Sigmoid colon (tissue), 7 donors: ENCODE results near the gene CHI3L2. TPM values are rescaled to one million over a fixed set of nuclear protein-coding genes. Genes with fewer than 3 reads are reported as not detected.
"Not testable (repeated sequence)": the region's sequence is repeated elsewhere in the genome, so short reads cannot be mapped to it uniquely, and the experiment has no call there.

Experiments used
- DNase-seq: peaks from one replicate; pipeline ENCODE4 v3.0.0-alpha.2; 2019
- H3K27ac ChIP-seq, 4 donors: fragments of 200-600 bp; sonication (generic); one replicate each; pipeline ENCODE4 v1.5.1; 2016 to 2019; ENCODE audit warnings: mild to moderate bottlenecking in 1 of 4
- H3K27me3 ChIP-seq, 3 donors: fragments of 200-600 bp; sonication (generic); one replicate each; pipeline ENCODE4 v1.5.1; 2019; ENCODE audit warnings: mild to moderate bottlenecking in 1 of 3
- H3K36me3 ChIP-seq, 4 donors: fragments of 200-600 bp; sonication (generic); one replicate each; pipeline ENCODE4 v1.5.1; 2016 to 2019
- H3K4me1 ChIP-seq, 4 donors: fragments of 200-600 bp; sonication (generic); one replicate each; pipeline ENCODE4 v1.5.1; 2017 to 2019
- H3K4me3 ChIP-seq, 4 donors: fragments of 200-600 bp; sonication (generic); one replicate each; pipeline ENCODE4 v1.5.1; 2017 to 2019; ENCODE audit warnings: mild to moderate bottlenecking in 2 of 4, moderate library complexity in 1 of 4
- H3K9me3 ChIP-seq, 4 donors: fragments of 200-600 bp in 3 of 4; sonication (generic) in 3 of 4; one replicate each; pipeline versions ENCODE4 v1.5.1 to v1.6.1; 2013 to 2019
- EP300 ChIP-seq, 4 donors: sonication (generic); formaldehyde crosslinking; IDR thresholded peaks; one replicate each; pipeline ENCODE4 v1.6.1; 2017; ENCODE audit warnings: antibody characterized with exemption in 4 of 4
- POLR2A ChIP-seq, 2 donors: fragments of 450-650 bp; IDR thresholded peaks; one replicate each; pipeline ENCODE4 v1.6.1; 2016; ENCODE audit warnings: antibody characterized with exemption in 2 of 2, mild to moderate bottlenecking in 2 of 2, moderate library complexity in 2 of 2
- POLR2AphosphoS5 ChIP-seq, 4 donors: sonication (generic); formaldehyde crosslinking; IDR thresholded peaks; one replicate each; pipeline ENCODE4 v1.6.1; 2017; ENCODE audit warnings: antibody characterized with exemption in 4 of 4
- WGBS, 2 donors: extraction: QIAGEN DNeasy Blood & Tissue Kit; methylation state at CpG; one replicate each; pipeline ENCODE4 v1.1.7; 2013; 5-methylcytosine and 5-hydroxymethylcytosine counted together
- intact Hi-C: fragments of 100-400 bp; cut with DNase I; formaldehyde crosslinking; loops from one replicate; pipeline ENCODE4 v1.15.1; 2023
- polyA plus RNA-seq, 3 donors: library from polyadenylated mRNA; stranded (reverse); fragments of 200-250 nt; gene quantifications; one replicate each; pipeline ENCODE4 v1.2.3, GENCODE V29; 2013
- total RNA-seq, 4 donors: library from RNA; depleted of rRNA; stranded (reverse); fragments of >200 nt; gene quantifications; one replicate each; pipeline ENCODE4 v1.1.0, GENCODE V29; 2016
- TF ChIP-seq, protein P1 (sequence below), 4 experiments: fragments of 450-650 bp in 3 of 4; fragments of 200-600 bp in 1 of 4; IDR thresholded peaks; one replicate each; pipeline ENCODE4 v1.5.1; 2016 to 2019; ENCODE audit warnings: antibody characterized with exemption in 4 of 4, mild to moderate bottlenecking in 3 of 4, moderate library complexity in 2 of 4
- donor health status: healthy with polysubstance abuse.
- donor health status: Bipolar disorder and iron deficiency.
- donor health status: healthy.

The CHI3L2 gene
- total and polyA plus RNA-seq, 7 donors, result 0.71 to 11.0 (median 2.2) TPM; not detected in 3

DNA sequence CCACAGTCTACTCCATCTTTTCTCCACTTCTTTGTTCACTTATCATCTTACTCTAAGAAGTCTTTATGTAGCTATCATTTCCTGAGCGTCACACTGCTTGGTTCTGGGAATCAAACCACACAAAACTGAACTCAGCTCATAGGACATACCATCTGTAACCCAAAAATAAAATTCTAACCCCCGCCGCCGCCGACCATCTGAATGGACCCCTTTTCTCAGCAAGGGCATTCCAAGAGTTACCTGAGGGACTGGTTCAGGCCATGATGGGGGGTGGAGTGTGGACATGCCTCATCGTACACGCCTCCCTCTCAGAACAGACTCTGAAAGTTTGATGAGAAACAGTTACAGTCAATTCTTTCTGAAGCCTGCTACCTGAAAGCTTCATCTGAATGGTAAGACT lies 12.6 kb upstream of the CHI3L2 start:
- intact Hi-C loops, result no loop called here
- Histone ChIP-seq H3K36me3 (no peaks in the 10 kb centered on the region), H3K27ac (no peak overlapping the region)

DNA sequence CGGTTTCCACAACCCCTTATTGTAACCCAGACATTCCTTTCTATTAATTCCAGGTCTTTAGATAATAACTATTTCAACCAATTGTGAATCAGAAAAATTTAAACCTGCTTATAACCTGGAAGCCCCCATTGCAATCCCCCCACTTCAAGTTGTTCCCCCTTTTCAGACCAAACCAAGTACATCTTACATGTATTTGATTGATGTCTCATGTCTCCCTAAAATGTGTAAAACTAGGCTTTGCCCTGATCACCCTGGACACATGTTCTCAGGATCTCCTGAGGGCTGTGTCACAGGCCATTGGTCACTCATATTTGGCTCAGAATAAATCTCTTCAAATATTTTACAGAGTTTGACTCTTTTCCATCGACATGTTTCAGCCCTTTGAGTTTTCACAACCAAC lies 12.2 kb upstream of the CHI3L2 start:
- H3K36me3 ChIP-seq, intact Hi-C loops, H3K4me1 ChIP-seq, H3K4me3 ChIP-seq, DNase-seq, H3K27ac ChIP-seq, H3K9me3 ChIP-seq, H3K27me3 ChIP-seq: not testable (repeated sequence)
- WGBS, 2 donors, result 64 to 88% methylated on average over 2 of the region's 2 CpGs

More for the DNA sequence above, 12.6 kb upstream of the CHI3L2 start:
- H3K4me1 ChIP-seq, result no peaks in the 10 kb centered on the region
- no peaks in the 10 kb centered on the region for H3K9me3 ChIP-seq
- TF ChIP-seq EP300 (IDR thresholded peaks at IDR 0.05), result no peak
- TF ChIP-seq, protein P1, sequence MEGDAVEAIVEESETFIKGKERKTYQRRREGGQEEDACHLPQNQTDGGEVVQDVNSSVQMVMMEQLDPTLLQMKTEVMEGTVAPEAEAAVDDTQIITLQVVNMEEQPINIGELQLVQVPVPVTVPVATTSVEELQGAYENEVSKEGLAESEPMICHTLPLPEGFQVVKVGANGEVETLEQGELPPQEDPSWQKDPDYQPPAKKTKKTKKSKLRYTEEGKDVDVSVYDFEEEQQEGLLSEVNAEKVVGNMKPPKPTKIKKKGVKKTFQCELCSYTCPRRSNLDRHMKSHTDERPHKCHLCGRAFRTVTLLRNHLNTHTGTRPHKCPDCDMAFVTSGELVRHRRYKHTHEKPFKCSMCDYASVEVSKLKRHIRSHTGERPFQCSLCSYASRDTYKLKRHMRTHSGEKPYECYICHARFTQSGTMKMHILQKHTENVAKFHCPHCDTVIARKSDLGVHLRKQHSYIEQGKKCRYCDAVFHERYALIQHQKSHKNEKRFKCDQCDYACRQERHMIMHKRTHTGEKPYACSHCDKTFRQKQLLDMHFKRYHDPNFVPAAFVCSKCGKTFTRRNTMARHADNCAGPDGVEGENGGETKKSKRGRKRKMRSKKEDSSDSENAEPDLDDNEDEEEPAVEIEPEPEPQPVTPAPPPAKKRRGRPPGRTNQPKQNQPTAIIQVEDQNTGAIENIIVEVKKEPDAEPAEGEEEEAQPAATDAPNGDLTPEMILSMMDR (IDR thresholded peaks at IDR 0.05), result no peak
- TF ChIP-seq POLR2AphosphoS5 (IDR thresholded peaks at IDR 0.05), result no peak
- no peak for TF ChIP-seq POLR2A (IDR thresholded peaks at IDR 0.05)
- DNase-seq, result no peak
- no peaks in the 10 kb centered on the region for H3K27me3 ChIP-seq
- H3K4me3 ChIP-seq, result no peak overlapping the region
- WGBS, 2 donors, result 61 to 88% methylated on average over 7 of the region's 7 CpGs

DNA sequence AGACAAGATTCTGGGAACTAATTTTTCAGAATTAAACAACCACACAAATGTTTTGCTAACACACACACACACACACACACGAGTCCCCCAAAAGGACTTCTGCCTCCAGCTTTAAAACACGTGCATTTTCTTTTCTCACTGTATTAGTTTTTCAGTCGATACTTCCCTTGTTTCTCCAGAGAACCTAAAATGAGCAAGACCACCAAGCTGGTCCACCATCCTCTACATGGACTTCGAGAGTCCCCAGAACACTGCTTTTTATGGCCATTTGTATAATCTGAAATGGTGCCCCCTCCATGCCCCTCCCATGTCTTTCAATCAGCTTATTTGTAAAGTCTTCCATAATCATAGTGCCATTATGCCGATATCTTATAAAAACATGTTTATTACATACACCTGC lies 10.8 kb upstream of the CHI3L2 start:
- no peak for DNase-seq
- H3K36me3 ChIP-seq, result no peaks in the 10 kb centered on the region
- H3K4me1 ChIP-seq, result no peaks in the 10 kb centered on the region
- no peak for TF ChIP-seq POLR2A (IDR thresholded peaks at IDR 0.05)
- TF ChIP-seq EP300 (IDR thresholded peaks at IDR 0.05), result no peak
- TF ChIP-seq, protein P1 (IDR thresholded peaks at IDR 0.05), result no peak
- no peak for TF ChIP-seq POLR2AphosphoS5 (IDR thresholded peaks at IDR 0.05)
- H3K27ac ChIP-seq, result no peak overlapping the region
- H3K4me3 ChIP-seq, result no peak overlapping the region
- no peaks in the 10 kb centered on the region for H3K9me3 ChIP-seq
- intact Hi-C loops, result no loop called here
- 69 to 83% methylated on average over 5 of the region's 5 CpGs for WGBS, 2 donors
- no peaks in the 10 kb centered on the region for H3K27me3 ChIP-seq

DNA sequence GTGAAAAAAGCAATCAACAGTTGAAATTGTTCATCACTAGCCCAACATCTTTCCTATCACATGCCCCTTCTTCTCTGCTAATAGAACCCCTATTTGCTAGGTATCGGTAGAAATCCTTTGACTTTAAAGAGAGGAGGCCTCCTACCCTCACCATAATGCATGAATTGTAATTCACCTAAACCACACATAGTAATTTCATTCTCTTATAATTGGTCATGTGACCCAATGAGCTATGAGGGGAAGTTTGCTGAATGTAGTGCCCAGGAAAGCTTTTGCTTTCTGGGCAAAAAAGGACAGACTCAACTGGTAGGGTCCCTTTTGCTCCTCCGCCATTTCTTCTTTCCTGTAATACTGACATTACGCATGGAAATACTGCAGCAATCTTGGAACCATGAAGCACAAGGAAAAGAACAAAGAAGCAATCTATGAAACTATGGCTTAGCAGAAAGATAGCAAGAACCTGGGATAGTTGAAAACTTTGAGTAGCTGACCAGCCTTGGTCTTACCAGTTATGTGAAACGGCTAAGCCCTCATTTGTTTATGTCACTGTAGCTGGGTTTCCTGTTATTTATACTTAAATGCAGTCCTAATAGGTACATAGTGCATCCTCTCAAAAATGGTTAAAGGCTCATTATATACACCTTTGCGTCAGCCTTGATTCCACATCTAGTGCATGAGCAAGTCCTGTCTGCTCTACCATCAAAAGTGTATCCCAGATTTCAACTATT lies 10.2 kb upstream of the CHI3L2 start:
- H3K4me1 ChIP-seq, result peaks cover 0 to 1% (median 0%) of the 10 kb centered on the region in 4 donors
- 57 to 70% methylated on average over 5 of the region's 5 CpGs for WGBS, 2 donors
- TF ChIP-seq POLR2AphosphoS5 (IDR thresholded peaks at IDR 0.05) (no peak), POLR2A (IDR thresholded peaks at IDR 0.05) (no peak), EP300 (IDR thresholded peaks at IDR 0.05) (no peak)
- TF ChIP-seq, protein P1 (IDR thresholded peaks at IDR 0.05), result no peak
- H3K9me3 ChIP-seq, result no peaks in the 10 kb centered on the region
- no peaks in the 10 kb centered on the region for H3K36me3 ChIP-seq
- no peak overlapping the region for H3K4me3 ChIP-seq
- no peak overlapping the region for H3K27ac ChIP-seq
- no peak for DNase-seq
- no peaks in the 10 kb centered on the region for H3K27me3 ChIP-seq
- intact Hi-C loops, result no loop called here

DNA sequence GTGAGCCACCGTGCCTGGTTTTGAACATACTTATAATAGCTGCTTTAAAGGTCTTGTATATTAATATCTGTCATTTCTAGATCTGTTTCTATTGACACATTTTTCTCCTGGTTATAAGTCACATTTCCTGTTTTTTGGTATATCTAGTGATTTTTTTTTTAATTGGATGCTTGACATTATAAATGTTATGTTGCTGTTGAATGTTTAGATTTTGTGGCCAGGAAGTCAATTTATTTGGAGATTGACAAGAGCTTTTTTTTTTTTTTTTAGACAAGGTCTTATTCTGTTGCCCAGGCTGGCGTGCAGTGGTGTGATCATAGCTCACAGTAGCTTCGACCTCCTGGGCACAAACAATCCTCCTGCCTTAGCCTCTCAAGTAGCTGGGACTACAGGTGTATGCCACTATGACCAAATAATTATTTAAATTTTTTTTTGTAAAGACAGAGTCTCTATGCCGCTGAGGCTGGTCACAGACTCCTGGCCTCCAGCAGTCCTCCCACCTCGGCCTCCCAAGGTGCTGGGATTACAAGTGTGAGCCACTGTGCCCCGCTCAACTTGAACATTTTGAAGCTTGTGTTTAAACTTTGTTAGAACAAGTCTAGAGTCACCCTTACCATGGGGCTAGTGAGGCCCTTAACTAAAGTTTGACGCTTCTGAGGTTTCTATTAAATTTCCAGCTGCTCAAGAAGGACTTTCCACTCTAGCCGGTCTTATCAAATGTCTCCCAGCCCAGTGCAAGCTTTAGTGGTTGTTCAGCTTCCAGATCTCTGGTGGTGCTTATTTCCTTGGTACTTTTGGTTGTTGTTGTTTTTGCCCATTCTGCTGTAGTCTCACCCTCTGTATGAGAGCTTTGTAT lies 8.6 kb upstream of the CHI3L2 start:
- TF ChIP-seq EP300 (IDR thresholded peaks at IDR 0.05) (no peak), POLR2AphosphoS5 (IDR thresholded peaks at IDR 0.05) (no peak), POLR2A (IDR thresholded peaks at IDR 0.05) (no peak)
- TF ChIP-seq, protein P1 (IDR thresholded peaks at IDR 0.05), result no peak
- Histone ChIP-seq H3K4me3 (no peak overlapping the region), H3K9me3 (no peaks in the 10 kb centered on the region), H3K36me3 (no peaks in the 10 kb centered on the region), H3K27ac (no peak overlapping the region), H3K4me1 (peaks cover 0 to 8% (median 0%) of the 10 kb centered on the region in 4 donors), H3K27me3 (no peaks in the 10 kb centered on the region)
- 79 to 90% methylated on average over 8 of the region's 8 CpGs for WGBS, 2 donors
- DNase-seq, result no peak
- intact Hi-C loops, result no loop called here
